C1 segment of cervical spinal cord (tissue), 14 donors: ENCODE results near the gene FLYWCH2.

ENCODE experiments used
- DNase-seq, 14 donors: peaks; one replicate each; lab custom pipeline; 2025; lab: John Stamatoyannopoulos, UW

The FLYWCH2 gene, protein sequence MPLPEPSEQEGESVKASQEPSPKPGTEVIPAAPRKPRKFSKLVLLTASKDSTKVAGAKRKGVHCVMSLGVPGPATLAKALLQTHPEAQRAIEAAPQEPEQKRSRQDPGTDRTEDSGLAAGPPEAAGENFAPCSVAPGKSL

DNA sequence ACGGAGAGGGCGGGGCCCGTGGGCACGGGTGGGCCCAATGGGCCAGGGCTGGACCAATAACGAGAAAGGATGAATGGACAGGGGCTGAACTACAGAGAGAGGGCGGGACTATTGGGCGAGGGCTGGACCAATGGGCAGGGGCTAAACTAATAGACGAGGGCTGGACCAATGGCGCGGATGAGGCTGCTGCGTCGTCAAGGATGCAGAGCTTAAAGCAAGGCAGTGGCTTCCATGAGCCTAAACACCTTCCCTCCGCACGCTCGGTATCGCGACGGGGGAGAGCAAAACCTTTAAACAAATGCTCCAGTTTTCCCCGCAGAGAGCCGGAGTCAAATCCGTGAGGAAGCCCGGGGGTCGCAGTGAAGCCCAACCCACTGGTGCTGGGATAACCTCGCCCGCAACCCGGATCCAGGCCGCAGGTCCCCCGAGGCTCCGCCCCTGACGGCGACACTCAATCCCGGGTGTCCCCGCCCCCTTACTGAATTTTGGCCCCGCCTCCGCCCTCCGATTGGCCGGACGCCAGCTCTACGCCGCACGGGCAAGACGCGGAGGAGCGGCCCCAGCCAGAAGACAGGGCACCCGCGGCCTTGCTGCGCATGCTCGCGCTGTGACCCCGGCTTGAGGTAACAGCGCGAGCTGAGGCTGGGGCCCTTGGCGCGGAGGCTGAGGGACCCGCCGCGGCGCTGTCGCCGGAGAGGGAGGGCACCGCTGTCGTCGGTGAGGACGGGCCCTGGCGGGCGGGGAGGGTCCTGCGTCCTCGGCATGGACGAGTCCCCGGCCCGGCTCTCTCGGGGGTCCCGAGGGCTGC, at the start of gene FLYWCH2:
FLYWCH2 (plus strand) TSS at position 566 of the 808 bp plus-strand sequence. CDS start 13,235 bp downstream, outside the sequence.
- peak; percentile 95 to 99 (median 98) for DNase-seq

DNA sequence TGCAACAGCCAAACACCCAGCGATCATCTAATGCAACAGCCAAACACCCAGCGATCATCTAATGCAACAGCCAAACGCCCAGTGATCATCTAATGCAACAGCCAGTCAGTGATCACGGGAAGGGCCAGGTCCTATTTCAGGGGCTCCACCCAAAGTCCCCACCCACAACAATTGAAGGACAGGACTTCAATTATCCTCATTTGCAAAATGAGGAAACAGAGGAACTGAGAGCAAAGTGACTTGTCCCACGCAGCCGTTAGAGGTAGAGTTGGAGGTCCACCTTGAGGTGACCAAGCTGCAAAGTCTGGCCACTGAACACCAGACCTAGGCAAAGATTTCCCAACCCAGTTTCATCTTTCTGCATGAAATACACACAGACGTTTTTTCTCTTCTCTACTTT, 49.2 kb upstream of the FLYWCH2 start:
- no peak for DNase-seq

DNA sequence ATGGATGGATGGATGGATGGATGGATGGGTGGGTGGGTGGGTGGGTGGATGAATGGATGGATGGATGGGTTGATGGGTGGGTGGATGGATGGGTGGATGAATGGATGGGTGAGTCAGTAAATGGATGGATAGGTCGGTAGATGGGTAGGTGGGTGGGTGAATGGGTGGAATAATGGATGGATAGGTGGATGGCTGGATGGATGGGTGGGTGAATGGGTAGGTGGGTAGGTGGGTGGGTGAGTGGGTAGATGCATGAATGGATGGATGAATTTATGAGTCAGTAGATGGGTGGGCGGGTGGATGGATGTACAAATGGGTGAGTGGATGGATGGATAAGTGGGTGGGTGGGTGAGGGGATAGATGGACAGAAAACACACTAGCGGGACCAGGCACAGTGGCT, 48.0 kb upstream of the FLYWCH2 start:
- DNase-seq, result no peak

DNA sequence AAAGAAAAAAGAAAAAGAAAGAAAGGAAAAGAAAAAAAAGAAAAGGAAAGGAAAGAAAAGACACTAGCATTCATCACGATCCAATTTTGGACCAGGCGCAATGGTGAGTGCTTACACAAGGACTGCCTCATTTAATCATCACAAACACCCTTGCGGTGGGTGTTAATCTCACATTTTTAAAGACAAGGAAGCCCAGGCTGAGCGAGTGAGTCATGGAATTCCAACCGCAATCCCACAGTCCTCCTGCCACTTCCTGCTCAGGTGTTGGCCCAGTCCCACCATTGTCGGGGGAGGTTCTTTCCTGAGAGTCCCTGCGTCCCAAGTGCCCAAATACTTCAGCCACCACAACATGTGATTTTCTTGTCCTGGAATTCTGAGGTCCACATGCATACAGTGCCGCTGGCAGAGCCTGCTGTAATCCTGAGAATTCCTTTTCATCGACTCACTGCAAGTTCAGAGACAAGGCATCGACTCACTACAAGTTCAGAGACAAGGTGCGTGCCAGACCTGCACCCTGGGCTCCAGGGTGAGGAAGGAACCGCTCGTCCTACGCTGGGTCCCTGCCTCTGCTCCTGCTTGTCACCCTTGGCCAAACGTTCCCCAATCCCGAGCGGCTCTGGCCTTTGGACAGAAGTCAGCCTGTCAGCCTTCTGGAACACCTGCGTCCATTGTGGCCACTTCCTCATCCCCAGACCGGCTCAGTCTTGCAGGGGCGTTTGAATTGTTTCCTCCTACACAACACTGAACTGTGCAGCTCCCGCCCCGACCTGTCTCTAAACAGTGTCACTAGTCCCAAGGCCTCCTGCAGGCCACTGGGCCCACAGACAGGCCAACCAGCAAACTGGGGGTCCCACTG, 47.1 kb upstream of the FLYWCH2 start:
- DNase-seq, result no peak

DNA sequence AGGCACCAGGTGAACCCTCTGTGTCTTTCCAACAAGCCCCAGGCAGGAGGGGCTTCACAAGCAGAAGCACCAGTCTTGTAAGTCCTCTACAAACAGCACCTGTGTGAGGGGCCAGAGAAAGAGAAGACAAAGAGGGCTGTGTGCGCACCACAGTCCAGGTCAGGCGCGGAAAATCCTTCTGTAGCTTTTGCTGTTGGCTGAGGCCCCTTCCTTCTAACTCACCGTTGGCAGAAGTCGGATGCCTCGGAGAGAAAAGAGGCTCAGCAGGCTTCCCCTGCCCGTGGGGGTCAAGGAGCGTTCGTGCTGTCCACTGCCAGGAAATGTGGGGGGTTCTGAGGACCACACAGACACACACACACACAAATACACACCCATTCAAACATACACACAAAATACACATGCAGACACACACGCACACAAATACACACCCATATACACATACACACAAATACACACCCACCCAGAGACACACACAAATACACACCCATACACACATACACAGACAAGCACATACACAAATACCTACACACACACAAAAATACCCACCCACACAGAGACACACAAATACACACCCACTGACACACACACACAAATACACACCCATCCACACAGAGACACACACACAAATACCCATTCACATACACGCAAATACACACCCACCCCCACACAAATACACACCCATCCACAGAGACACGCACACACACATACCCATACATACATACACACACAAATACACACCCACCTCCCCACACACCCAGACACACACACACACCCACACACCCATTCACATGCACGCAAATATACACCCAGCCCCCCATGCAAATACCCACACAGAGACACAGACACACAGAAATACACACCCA, 46.1 kb upstream of the FLYWCH2 start:
- DNase-seq, result no peak

DNA sequence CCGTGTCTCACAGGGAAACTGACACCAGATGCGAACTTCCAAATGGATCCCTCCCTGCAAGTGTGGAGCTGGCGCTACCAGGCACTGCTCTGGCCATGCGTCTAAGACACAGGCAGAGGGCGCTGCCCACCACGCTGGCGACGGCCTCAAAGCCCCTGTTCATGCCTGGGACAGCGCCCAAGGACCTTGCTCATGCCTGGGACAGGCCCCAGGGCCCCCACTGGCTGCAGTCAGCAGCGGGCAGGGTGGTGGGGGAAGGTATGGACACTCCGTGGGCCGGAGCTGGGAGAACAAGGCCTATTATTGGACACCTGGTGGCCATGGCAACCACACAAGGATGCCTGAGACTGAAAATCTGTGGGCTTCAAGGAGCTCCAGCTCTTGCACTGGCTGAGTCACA, 44.1 kb upstream of the FLYWCH2 start:
- DNase-seq, result peak in 12 of 14 donors; percentile 8 to 62 (median 38)

DNA sequence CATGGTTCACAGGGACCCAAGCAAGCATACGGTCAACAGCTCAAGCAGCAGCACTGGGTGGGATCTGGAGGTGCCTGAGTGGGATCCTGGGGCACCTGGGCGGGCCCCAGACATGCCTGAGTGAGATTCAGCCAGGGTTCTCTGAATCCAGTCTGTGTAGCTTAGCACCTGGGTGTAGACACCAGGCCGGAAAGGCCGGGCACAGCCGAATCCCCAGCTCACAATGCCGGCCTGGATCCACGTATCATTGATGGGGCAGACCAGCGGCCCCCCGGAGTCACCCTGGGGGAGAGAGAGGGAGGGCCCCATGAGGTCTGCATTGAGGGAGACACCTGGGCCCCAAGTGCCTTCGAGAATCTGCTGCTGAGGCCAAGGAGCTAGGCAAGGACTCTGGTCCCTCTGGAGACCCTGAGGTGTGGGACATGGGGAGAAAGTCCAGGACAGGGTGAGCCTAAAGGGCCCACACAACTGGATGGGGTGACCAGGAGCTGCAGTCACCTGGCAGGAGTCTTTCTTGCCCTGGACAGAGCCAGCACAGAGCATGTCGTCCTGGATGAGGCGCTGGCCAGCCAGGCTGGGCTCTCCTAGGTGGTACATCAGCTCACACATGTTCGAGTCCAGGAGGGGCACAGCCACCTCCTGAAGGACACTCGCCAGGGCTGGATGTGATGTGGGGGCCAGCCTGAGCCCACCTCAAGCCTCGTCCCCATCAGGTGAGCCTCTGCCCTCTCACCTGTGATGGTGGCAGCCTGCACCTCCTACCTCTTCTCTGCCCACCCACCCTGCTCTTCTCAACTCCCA, 43.2 kb upstream of the FLYWCH2 start:
- DNase-seq, result no peak

DNA sequence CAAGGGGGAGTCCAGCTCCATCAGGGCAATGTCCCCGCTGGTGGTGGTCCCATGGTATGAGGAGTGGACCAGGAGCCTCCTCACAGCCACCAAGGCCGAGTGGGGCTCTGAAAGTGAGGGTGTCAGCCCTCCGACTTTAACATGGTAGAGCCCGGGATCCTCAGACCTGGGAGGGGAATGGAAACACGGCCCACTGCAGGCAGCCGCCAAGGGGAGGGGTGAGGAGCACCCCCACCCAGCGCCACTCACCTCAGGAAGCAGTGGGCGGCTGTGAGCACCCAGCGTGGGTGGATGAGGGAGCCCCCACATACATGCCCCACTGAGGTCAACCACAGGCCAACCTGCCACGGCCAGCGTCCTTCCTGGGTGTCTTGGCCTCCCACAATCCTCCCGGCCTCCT, 42.1 kb upstream of the FLYWCH2 start:
- no peak for DNase-seq

DNA sequence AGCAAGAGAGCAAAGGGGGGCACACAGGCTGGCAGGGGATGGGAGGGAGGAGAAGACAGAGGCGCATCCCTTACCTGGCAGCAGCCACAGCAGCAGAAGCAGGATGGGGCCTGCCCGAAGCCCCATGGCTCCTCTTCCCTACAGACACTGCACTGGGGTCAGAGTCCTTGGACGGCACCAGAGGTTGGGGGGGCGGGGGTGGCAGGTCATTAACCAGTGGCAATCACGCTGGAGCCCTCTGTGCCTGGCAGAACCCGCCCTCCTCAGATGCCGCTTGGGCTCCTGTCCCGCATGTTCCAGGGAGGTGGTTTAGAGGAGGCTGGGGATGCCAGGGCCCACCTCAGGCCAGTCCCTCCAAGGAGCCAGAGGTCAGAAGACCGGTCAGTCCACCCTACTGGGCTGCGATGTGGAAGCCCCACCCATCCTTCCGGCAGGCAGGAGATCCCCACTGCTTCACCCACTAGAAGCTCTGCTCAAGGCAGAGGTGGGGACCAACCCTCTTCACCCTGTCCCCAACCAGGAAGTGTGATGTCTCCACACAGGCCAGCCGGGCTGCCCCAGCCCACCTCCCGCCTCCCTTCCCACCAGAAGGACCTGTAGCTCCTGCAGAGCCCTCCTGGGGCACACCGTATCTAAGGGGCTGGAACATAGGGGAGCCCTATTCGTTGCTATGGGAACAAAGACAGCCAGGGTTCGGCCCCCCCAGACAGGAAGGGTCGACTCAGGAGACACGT, 41.2 kb upstream of the FLYWCH2 start:
- DNase-seq, result no peak

DNA sequence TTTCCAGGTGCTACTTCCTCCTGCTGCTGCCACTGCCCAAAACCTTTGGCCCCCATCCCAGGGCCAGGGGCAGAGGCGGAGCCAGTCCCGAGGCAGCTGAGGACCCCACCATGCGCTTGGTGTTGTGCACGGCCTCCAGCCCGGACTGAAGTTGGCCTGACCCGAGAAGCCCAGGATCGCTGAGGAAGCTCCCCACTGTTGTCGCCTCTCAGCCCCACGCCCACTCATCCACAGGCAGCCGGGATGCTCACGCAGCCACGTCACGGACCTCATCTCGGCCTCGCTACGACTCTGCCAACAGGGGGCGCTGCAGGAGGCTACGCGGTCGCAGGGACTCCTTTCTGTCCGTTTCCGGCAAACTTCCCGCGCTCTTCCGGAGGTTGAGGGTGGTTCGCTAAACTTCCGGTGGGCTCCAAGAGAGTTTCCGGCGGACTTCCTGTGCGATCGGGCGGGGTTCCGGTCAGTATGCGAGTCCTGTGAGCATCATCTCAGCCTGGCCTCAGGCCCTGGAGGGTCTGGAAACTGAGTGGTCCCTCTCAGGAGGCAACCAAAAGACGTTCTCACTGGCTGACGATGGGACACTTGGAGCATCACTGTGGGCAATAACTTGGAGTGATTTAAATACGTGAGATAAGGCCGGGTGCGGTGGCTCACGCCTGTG, 40.5 kb upstream of the FLYWCH2 start:
- DNase-seq, result peak in 5 of 14 donors; percentile 5 to 41 (median 28)

DNA sequence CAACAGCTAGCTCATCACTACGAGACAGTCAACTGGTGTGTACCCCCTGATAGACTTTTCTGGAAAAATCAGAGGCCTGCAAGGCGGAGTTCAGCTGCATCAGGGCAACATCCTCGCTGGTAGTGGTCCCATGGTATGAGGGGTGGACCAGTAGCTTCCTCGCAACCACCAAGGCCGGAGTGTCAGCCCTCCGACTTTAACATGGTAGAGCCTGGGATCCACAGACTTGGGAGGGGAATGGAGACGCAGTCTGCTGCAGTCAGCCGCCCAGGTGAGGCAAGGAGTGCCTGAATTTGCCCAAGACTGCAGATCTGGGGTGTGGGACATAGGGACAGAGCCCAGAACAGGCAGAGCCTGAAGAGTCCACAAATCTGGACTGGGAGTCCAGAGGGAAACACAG, 39.5 kb upstream of the FLYWCH2 start:
- no peak for DNase-seq

DNA sequence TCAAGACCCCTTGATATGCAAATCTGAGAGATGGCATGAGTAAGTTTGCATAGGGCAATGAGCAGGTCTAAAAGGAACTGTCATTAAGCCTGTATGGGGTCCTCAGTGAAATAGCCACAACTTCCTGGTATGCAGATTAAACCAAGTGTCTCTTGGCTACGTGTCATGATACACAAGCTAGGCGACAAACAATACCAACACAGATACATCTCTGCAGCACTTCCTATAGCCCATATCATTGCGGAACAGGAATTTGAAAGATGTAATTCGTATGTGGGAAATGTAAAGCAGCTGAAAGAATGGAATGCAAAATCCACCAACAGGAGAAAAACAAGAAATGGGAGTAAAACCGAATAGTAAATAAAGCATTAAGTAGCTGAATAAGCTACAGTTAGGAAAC, 37.9 kb upstream of the FLYWCH2 start:
- DNase-seq, result no peak

DNA sequence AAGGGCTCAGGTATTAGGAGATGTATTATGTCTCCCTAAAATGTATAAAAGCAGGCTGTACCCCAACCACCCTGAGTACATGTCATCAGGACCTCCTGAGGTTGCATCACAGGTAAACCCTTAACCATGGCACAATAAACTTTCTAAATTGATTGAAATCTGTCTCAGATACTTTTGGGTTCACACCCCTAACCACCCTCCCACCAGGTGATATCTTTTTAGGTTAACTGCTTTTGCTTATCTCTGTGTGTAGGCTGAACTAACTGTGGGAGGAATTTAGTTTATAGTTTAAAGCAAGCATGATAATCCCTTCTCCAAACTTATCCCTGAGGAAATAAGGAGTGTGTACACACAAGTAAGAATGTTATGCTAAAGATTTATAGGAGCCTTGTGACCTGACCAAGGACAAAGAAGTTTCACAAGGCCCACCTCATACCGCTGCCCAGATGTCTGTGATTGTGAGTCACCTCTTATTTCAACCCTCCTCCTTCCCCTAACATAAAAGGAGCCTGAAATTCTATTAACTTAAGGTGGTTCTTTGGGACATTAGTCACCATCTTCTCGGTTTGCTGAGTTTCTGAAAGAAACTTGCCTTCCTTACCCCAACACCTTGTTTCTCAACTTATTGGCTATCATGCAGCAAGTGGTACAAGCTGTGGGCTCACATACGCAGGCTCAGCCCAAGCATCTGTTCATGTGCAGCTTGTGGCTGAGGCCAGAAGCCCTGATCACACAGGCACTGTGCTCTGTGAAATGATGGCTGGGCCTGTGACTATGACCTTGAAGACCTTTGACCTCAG, 36.3 kb upstream of the FLYWCH2 start:
- no peak for DNase-seq

DNA sequence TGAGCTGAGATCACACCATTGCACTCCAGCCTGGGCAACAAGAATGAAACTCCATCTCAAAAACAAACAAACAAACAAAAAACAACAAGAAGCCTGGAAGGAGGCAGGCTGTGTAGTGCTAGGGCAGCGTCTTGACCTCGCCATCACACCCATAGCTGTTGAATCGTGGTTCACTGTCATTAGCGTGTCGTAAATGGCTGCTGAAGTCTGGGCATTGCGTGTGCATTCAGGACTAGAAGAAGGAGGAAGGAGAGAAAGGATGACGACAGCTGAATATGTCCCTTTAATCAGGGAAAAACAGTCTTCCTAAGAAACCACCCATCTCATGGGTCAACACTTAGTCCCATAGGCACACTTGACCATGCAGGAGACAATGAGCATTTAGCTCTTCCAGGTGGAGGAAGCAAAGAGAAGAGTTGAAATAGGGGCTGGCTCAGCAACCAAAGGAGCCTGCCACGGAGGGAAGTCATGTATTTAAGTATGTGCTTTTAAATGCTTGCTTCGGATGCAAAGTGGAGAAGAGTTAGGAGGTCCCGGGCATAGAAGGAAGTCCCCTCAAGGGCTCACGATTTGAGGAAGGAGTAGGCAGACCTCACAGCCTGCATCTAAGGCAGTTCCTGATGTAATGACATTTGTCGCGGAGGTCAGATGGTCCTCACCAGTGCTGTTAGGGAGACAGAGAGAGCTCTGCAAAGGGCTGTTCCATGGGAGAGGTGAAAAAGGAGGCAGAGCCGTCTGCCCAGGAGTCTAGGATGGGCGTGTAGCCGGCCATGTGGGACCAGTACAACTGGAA, 33.9 kb upstream of the FLYWCH2 start:
- DNase-seq, result no peak

DNA sequence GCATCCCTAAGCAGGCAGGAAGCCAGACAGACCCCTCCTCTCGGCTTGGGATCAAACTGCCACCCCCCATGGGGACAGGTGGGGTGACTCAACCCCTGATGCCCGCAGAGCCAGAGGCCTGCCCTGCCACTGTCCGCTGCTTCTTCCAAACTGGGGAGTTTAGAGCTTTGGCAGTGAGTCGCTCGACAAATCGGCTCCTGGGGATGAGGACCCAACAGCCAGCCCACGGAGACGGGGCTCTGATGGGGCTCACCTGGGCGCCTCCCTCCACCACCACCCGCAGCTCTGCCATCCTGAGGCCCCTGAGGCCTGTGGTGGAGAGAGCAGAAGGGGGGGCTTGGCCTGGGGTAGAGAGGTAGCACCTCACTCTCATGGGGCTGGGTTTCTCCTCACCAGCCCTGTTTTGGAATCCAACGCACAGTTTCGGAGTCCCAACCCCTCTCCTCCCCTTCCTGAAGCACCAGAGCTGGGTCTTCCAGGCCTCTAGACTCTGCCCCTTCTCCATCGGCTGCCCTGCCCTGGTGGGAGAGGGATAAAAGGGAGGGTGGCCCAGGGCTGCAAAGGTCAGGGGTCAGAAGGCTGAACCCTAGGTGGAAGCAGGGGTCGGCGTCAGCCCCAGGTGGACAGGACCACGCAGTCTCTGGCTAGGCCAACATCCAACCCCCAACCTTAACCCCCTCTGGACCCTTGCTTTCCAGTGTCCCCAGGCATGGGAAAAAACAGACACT, 30.8 kb upstream of the FLYWCH2 start:
- no peak for DNase-seq

DNA sequence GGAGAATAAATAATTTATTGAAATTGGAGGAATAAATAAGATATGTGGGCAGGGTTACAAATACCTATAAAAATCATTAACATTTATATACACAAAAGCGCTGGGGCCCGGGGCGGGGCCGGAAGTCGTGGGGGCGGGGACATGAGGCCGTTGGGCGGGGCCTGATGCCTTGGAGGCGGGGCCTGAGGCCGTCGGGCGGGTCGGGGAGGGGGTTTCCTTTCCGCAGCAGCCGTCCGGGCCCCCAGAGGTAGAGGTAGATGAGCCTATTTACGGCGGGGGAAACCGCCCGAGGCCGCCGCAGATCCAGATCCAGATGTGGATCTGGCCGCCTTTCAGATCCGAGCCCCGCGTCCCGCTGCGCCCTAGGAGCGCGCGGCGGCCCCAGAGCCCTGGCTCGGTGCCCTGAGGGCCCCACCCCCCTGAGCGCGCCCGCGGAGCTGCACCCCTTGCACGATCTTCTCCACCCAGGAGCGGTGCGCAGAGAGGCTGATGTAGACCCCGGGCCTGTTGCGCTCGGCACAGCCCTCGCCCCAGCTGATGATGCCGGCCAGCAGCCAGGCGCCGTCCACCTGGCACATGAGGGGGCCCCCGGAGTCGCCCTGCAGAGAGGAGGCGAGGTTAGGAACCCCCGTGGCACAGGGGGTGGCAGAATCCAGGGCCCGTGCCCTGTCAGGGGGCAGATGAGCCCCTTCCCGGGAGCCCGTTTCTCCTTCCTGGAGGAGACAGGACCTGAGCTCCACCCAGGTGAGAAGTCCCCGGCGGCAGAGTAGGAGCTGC, 30.1 kb upstream of the FLYWCH2 start:
- no peak for DNase-seq
